Ecto neural progenitor cell (in vitro differentiated cells): ENCODE results near the gene JRKL.

Experiments used
- DNase-seq: peaks from one replicate; pipeline ENCODE4 v3.0.0-alpha.2; 2018; ENCODE audit warnings: low spot score

The JRKL gene

DNA sequence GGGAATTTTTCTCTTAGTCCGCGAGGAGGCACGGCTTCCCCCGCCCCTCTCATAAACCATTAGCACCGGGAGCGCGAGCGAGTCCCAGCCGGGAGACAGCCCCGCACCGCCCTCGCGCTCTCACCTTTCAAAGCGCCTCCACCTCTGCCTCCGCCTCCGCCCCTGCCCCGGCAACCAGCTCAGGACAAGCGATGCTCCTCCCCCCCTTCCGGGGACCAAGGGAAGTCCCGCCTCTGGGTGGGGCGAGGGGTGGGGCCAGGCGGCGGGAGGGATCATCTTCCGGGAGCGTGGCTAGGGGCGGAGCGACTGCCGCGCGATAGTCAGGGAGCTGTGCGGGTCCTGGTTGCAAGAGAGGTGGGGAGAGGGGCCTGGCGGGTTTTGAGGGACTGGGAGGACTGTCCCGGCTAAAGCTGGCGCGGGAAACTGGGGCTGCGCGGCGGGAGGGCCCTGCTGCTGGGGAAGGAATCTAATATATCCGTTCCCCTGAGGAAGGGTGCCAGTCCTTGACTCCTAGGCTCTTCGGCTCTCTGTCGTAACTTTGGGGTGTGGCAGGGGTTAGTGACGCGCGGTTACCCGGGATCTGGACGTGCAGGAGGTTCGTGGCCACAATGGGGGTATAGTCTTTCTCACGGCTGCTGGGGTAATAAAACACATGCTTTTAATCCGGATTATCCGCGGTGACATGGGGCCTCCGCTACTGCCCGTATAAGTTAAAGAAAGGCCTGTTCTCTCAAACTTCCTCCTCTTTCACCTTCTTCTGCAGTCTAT is at the start of gene JRKL, which contains the start of gene CCDC82:
Gene JRKL (plus strand): TSS at position 294 of the 768 bp plus-strand sequence. CDS start 637 bp downstream, outside the sequence.
Gene CCDC82 (minus strand): TSS at position 193 of the 768 bp plus-strand sequence. CDS start 5,165 bp downstream, outside the sequence.
- DNase-seq, result peak; percentile 99

DNA sequence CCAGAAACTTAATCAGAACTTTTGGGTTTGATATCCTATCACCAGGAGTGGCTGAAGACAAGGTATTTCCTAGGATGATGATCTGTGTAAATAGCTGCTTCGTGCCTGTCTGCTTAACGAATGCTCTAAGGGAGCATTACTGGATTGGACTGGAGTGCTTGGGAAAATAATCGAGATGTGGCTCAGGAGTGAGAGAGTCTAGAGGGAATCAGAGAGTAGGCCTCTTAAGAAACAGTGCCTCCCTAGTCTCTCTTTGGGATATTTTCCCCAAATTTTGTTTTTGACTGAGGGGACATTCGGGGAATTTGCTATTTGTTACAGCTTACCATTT is 49.3 kb upstream of the JRKL start:
- DNase-seq, result no peak

GRCh38 chr11:96341211-96342013 is 48.4 kb upstream of the JRKL start:
- DNase-seq, result peak; percentile 54

DNA sequence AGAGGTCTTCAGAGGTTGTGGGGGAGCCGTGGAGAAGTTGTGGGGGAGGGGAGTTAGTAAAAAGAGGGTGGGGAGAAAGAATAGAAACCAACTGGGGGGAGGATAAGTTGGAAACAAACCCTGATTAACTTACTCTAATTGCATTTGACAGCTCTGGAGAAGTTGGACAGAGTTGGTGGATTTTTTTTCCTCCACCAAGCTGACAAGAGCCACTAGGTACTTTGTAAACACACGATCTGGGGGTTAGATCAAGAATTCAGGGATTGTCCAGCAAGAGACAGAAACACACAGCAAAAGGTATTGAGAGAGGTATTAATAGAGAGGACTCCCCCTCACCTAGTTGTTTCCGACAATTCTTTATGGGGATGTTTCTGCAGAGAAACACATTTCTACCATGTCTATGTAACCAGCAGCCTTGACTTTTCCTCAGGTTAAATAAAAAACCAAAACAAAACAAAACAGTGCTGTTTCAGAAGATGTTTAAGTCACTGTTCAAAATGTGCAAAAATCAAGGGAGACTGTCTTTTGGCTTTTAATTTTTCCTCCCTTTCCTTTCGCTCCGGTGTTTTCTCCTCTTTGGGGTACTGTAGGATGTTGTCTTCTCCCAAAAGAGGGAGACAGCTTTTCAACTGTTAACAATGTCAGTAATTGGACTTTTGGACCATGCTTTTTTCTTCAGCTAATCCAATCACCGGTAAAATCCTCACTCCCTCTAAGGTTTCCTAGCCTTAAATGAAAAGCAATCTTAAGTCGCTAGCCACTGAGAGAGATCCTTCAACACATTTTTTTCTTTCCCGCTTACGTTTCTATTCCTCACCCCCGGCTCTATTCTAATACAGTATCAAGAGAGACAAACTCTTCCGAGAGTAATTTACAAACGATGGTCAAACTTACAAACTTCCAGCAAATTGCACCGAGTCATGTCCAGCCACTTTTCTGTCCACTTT is 47.5 kb upstream of the JRKL start:
- DNase-seq, result no peak

DNA sequence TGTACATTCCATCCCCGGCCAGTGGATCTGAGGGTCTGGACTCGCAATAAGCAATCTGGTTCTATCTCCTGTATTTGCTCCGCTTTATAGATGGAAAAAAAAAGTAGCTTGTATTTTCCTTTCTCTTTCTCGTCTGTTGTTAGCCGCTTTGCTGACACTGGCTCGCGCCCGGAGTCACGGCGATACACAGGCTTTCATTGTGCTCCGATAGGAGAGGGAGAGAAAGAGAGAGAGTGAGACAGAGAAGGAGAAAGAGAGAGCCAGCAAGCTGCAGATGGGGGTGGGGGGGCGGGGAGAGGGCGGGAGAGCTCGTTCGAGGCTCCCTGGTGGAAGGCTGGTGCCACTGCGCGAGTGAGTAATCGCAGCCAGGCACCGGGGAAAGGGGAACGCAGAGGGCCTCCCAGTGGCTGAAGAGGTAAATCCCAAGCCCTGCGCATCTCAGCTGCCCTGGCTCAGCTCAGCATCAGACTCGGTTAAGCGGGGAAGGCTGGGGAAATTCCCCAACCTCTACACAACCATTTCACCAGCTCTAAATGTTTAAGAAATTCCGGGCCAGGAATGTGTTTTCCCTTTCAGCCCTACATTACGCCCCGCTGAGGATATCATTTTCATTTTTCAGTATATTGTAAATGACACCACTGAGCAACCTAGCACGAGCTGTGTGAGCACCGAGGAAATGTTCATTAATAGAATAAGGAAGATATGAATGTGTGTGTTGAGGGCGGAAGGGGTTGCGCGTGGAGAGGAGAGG is 46.7 kb upstream of the JRKL start, which contains the start of gene MAML2:
Gene MAML2 (minus strand): TSS at position 235 of the 751 bp plus-strand sequence. CDS start 1,300 bp downstream, outside the sequence.
- DNase-seq, result peak; percentile 93

DNA sequence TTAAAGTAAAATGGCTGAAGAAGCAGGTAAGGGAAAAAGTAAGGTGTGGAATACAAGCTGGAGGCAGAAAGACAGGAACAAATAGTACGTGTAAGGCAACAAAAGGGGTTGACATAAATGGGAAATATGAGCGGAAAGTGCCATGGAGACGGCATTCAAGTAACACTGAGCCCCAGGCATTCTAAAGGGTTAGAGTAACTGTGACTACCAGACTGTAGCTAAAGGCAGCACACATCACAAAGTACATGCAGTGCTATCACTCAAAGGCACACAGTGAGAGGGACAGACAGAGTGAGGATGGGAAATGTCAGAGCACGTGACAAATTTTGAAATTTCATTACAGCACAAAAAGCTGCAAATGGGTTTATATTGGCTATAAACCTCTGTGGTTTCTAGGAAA is 33.0 kb upstream of the JRKL start:
- no peak for DNase-seq

GRCh38 chr11:96357794-96358193 is 32.0 kb upstream of the JRKL start:
- DNase-seq, result no peak

DNA sequence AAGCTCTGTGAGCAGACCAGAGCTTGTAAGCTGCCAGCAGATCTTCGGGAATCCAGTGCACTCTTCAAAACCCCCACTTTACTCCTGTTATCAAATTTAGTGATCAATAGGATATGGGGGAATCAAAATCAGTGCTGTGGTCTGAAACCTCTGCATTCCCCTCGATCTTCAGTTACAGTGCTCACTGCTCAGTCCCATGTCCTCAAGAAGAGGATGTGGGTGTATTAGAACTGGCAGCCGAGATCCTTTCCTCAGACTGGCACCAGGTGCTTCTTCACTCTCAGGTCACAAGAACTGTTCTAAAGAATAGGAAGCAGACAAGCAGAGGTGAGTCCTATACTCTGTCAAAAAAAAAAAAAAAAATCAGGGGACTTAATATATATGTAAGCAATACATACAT is 31.5 kb upstream of the JRKL start:
- no peak for DNase-seq

GRCh38 chr11:96361778-96362177 is 28.0 kb upstream of the JRKL start:
- DNase-seq, result no peak

GRCh38 chr11:96365493-96365892 is 24.3 kb upstream of the JRKL start:
- no peak for DNase-seq

GRCh38 chr11:96366024-96366423 is 23.8 kb upstream of the JRKL start:
- no peak for DNase-seq

DNA sequence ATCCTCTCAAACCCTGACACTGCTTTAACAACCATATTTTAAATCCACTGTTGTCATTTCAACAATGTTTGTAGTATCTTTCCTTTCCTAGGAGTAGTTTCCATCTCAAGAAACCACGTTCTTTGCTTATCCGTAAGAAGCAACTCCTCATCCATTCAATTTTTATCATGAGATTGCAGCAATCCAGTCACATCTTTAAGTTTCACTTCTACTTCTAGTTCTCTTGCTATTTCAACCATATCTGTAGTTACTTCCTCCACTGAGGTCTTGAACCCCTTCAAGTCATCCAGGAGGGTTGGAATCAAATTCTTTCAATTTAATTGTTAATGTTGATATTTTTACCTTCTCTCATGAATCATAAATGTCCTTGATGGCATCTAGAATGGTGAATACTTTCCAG is 22.5 kb upstream of the JRKL start:
- DNase-seq, result no peak

DNA sequence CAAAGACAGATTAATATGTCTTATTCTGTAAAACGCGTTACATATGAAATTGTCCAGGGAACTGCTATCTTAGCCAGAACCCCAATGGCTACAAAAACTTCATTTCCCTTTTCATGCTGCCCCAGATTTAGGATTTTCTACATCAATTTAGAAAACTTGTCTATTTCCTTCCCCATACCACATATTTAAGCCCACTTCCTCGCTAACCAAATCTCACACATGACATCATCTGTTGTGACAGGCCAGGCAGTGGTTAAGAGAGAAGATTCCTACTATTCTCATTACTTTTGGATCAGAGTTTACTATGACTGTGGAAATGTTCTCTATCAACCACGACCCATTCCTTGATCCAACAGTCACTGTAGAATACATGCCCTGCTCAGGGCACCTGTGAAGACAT is 16.0 kb upstream of the JRKL start:
- DNase-seq, result no peak

DNA sequence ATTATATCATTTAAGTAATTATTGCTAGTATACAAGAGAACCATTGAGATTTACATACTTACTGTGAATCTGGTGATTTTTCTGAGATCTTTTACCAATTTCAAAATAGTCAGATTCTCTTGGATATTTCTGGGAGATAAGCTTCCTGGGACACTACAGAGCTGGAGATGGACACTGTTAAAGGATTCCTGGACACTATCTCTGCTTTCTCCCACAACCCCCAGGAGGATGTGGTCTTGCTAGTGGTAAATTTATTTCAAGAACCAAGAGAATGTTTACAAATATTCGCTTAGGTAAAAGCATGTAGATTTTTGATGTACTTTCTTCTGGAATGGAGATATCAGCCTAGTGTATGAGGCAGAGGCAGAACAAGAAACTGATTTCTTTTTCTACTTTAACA is 13.0 kb upstream of the JRKL start:
- DNase-seq, result no peak

GRCh38 chr11:96384156-96384555 is 5.7 kb upstream of the JRKL start:
- no peak for DNase-seq

DNA sequence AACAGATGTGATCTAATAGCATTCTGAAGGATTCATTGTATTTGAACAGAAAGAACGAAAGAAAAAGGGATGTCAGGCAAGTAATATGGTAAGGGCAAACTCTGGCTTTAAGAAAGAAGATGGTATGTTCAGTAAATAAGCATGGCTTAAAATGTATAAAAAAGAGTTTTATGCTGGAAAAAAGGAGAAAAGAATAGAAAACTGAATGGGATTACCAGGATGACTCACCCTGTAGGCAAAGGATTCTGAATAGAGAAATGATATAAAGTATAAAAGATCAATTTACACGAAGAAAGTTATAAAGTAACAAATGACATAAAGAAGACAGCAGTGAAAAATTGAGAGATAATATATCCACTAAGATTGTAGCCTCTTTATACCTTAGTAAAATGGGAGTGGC is 4.6 kb upstream of the JRKL start:
- no peak for DNase-seq

DNA sequence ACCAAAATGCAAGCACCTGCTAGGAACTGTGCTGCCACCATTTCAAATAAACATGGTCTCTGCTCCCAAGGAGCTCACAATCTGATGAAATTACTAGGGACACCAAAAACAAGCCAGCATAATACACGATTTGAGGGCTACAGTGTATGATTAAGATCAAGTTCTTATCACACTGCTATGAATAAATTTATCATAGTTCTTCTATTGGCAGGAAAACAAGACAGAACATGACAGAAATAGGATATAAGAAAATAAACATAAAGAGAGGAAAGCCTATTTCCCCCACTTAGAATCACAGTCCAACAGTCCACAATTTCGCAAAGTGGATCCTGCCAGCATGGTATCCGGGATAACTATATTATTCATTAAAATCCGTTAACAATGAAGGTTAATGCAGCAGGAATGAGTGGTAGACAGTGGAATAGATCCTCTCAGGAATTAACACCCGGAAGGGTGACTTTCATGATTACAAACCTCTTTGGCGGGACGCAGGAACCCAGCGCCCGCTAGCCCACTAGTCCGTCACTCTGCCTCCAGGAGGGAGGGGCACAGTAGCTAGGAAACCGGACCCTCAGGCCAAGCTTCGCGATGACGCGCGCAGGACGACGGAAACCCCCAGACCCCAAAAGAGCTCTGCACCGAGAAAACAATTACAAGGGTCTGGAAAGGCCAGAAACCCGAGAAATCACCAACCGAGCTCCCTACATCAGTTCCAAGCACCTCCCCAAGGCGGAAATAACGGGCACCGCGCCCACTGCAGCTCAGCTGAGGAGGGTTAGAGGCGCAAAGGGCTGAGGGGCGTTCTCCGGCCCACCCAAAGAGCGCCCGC is 708 bp upstream of the JRKL start:
- no peak for DNase-seq

DNA sequence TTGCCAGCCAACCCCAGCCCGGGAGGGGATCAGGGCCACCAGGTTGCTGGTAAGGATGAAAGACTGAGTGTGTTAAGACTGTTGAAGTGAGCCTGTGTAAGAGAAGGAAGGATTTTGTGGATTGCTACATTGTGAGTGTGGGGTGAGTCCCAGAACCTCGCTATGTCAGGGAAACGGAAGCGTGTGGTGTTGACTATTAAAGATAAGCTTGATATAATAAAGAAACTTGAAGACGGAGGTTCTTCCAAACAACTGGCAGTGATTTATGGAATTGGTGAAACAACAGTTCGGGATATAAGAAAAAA is 627 bp downstream of the JRKL start:
- DNase-seq, result no peak

DNA sequence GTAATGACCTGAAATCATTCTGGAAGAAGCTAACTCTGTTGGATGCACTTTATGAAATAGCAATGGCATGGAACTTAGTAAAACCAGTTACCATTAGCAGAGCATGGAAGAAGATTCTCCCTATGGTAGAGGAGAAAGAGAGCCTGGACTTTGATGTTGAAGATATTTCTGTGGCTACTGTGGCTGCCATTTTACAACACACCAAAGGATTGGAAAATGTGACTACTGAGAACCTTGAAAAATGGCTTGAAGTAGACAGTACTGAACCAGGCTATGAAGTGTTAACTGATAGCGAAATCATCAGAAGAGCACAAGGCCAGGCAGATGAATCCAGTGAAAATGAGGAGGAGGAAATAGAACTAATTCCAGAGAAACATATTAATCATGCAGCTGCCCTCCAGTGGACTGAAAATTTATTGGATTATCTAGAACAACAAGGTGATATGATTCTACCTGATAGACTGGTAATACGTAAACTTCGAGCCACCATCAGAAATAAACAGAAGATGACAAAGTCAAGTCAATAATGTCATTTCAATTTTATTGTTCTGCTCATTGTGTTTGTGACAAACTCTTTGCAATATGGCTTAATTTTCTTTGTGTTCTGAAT is 2.0 kb downstream of the JRKL start:
- no peak for DNase-seq

GRCh38 chr11:96393753-96394348 is 4.0 kb downstream of the JRKL start:
- DNase-seq, result no peak
